Urinary bladder (tissue), 4 donors: ENCODE results near the gene RPUSD3. TPM values are rescaled to one million over a fixed set of nuclear protein-coding genes. Genes with fewer than 3 reads are reported as not detected.

ENCODE experiments used
- DNase-seq: peaks from one replicate; pipeline ENCODE4 v3.0.0-alpha.2; 2015; ENCODE audit errors: extremely low spot score
- H3K27ac ChIP-seq: one replicate; pipeline ENCODE4 v1.5.1; 2013; ENCODE audit warnings: low read depth, mild to moderate bottlenecking, moderate library complexity
- H3K36me3 ChIP-seq: one replicate; pipeline ENCODE4 v1.6.1; 2013; ENCODE audit warnings: mild to moderate bottlenecking, moderate library complexity; ENCODE audit not compliant: insufficient read depth
- H3K4me1 ChIP-seq: one replicate; pipeline ENCODE4 v1.6.1; 2013; ENCODE audit warnings: mild to moderate bottlenecking, moderate library complexity; ENCODE audit not compliant: insufficient read depth
- H3K4me3 ChIP-seq: one replicate; pipeline ENCODE4 v1.5.1; 2013; ENCODE audit warnings: low read depth, low read length
- WGBS: extraction: QIAGEN DNeasy Blood & Tissue Kit; methylation state at CpG from one replicate; pipeline ENCODE4 v1.1.7; 2013; 5-methylcytosine and 5-hydroxymethylcytosine counted together
- polyA plus RNA-seq: library from polyadenylated mRNA; stranded (reverse); fragments of 200-250 nt; gene quantifications from one replicate; pipeline ENCODE4 v1.2.3, GENCODE V29; 2013
- total RNA-seq: library from RNA; depleted of rRNA; stranded (reverse); fragments of >200 nt; gene quantifications from one replicate; pipeline ENCODE4 v1.2.3, GENCODE V29; 2014
- donor health status: healthy with polysubstance abuse.
- donor health status: healthy.

RPUSD3 gene
- total and polyA plus RNA-seq, 2 donors: 14.4 to 39.6 TPM

- H3K36me3 ChIP-seq: no peaks in the 10 kb centered on the region
- no peak for DNase-seq
Observed at GRCh38 chr3:9834520-9835380, 9.1 kb downstream of the RPUSD3 start.

DNA sequence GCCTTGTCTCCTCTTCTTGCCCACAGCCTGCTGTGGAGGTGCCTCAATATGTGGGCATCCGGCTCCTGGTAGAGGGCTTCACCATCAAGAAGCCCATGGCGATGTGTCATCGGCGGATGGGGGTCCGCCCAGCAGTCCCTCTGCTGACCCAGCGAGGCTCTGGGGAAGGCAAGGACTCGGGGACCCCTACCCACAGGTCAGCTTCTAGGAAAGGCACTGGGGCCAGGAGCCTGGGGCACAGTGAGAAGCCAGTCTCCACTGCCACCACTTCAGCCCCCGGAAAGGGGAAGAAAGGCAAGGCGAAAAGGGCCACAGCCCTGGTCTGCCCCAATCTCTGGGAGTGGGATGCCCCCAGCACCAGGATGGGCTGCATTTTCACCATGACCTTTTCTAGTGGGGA is 10.7 kb downstream of the RPUSD3 start:
- H3K4me3 ChIP-seq: no peak overlapping the region
- whole genome bisulfite sequencing: 95% methylated on average over 9 of the region's 9 CpGs
- DNase-seq: no peak
- no peak overlapping the region for H3K27ac ChIP-seq
- H3K36me3 ChIP-seq: no peaks in the 10 kb centered on the region
- H3K4me1 ChIP-seq: no peaks in the 10 kb centered on the region

More at GRCh38 chr3:9834520-9835380, 9.1 kb downstream of the RPUSD3 start:
- Histone ChIP-seq H3K27ac (no peak overlapping the region), H3K4me3 (no peak overlapping the region), H3K4me1 (no peaks in the 10 kb centered on the region)
- WGBS: 81% methylated on average over 18 of the region's 18 CpGs

GRCh38 chr3:9831253-9831652 is 12.6 kb downstream of the RPUSD3 start:
- Histone ChIP-seq H3K27ac (no peak overlapping the region), H3K4me3 (no peak overlapping the region), H3K4me1 (no peaks in the 10 kb centered on the region), H3K36me3 (no peaks in the 10 kb centered on the region)
- 92% methylated on average over 3 of the region's 3 CpGs for WGBS
- DNase-seq: no peak

GRCh38 chr3:9828801-9829755 is 14.7 kb downstream of the RPUSD3 start:
- no peak overlapping the region for H3K27ac ChIP-seq
- no peak for DNase-seq
- H3K4me3 ChIP-seq: no peak overlapping the region
- no peaks in the 10 kb centered on the region for H3K36me3 ChIP-seq
- WGBS: 95% methylated on average over 17 of the region's 17 CpGs
- no peaks in the 10 kb centered on the region for H3K4me1 ChIP-seq

DNA sequence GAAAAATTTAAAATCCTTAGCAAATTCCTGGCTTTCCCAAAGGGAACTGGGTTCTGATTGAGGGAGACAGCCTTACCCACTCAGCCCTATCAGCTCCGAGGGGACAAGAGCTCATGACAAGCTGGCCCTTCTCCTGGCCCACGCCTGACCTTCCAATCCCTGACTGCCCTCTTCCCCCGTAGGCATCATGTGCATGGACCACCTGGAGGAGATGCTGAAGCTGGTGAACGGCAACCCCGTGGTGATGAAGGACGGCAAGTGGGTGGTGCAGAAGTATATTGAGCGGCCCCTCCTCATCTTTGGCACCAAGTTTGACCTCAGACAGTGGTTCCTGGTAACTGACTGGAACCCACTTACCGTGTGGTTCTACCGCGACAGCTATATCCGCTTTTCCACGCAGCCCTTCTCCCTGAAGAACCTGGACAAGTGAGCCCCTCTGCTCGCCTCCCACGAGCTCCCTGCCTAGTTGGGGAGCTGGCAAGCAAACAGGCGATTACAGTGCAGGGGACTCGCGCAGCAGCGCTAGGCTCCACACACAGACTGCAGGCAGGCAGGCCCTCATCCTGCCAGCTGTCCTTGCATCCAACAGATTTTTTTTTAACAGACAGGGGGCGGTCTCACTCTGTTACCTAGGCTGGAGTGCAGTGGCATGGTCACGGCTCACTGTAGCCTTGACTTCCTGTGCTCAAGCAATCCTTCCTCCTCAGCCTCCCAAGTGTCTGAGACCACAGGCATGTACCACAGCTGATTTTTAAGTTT is 16.8 kb downstream of the RPUSD3 start:
- H3K4me3 ChIP-seq: no peak overlapping the region
- no peak overlapping the region for H3K27ac ChIP-seq
- DNase-seq: no peak
- H3K36me3 ChIP-seq: no peaks in the 10 kb centered on the region
- 76% methylated on average over 20 of the region's 20 CpGs for WGBS
- H3K4me1 ChIP-seq: no peaks in the 10 kb centered on the region

- H3K27ac ChIP-seq: no peak overlapping the region
- 71% methylated on average over 14 of the region's 14 CpGs for WGBS
- no peak for DNase-seq
- no peaks in the 10 kb centered on the region for H3K4me1 ChIP-seq
- no peaks in the 10 kb centered on the region for H3K36me3 ChIP-seq
- H3K4me3 ChIP-seq: no peak overlapping the region
Observed at GRCh38 chr3:9825451-9826040, 18.3 kb downstream of the RPUSD3 start.

GRCh38 chr3:9820946-9821345 is 22.9 kb downstream of the RPUSD3 start:
- Histone ChIP-seq H3K4me3 (no peak overlapping the region), H3K27ac (no peak overlapping the region), H3K4me1 (no peaks in the 10 kb centered on the region), H3K36me3 (no peaks in the 10 kb centered on the region)
- WGBS: 70% methylated on average over 2 of the region's 2 CpGs
- no peak for DNase-seq

GRCh38 chr3:9820543-9820942 is 23.3 kb downstream of the RPUSD3 start:
- WGBS: 86% methylated on average over 12 of the region's 12 CpGs
- H3K4me3 ChIP-seq: no peak overlapping the region
- no peaks in the 10 kb centered on the region for H3K4me1 ChIP-seq
- H3K27ac ChIP-seq: no peak overlapping the region
- H3K36me3 ChIP-seq: no peaks in the 10 kb centered on the region
- no peak for DNase-seq

- no peaks in the 10 kb centered on the region for H3K36me3 ChIP-seq
- DNase-seq: no peak
- H3K4me1 ChIP-seq: no peaks in the 10 kb centered on the region
- H3K27ac ChIP-seq: no peak overlapping the region
- 83% methylated on average over 7 of the region's 7 CpGs for WGBS
- H3K4me3 ChIP-seq: no peak overlapping the region
Observed at GRCh38 chr3:9818666-9819335, 25.0 kb downstream of the RPUSD3 start.

- Histone ChIP-seq H3K4me1 (no peaks in the 10 kb centered on the region), H3K36me3 (no peaks in the 10 kb centered on the region), H3K27ac (no peak overlapping the region), H3K4me3 (no peak overlapping the region)
- whole genome bisulfite sequencing: 92% methylated on average over 6 of the region's 6 CpGs
- no peak for DNase-seq
Observed at GRCh38 chr3:9817436-9817835, 26.4 kb downstream of the RPUSD3 start.

GRCh38 chr3:9815986-9816385 is 27.8 kb downstream of the RPUSD3 start:
- Histone ChIP-seq H3K36me3 (no peaks in the 10 kb centered on the region), H3K27ac (no peak overlapping the region), H3K4me1 (no peaks in the 10 kb centered on the region), H3K4me3 (no peak overlapping the region)
- no peak for DNase-seq
- 91% methylated on average over 9 of the region's 9 CpGs for WGBS

DNA sequence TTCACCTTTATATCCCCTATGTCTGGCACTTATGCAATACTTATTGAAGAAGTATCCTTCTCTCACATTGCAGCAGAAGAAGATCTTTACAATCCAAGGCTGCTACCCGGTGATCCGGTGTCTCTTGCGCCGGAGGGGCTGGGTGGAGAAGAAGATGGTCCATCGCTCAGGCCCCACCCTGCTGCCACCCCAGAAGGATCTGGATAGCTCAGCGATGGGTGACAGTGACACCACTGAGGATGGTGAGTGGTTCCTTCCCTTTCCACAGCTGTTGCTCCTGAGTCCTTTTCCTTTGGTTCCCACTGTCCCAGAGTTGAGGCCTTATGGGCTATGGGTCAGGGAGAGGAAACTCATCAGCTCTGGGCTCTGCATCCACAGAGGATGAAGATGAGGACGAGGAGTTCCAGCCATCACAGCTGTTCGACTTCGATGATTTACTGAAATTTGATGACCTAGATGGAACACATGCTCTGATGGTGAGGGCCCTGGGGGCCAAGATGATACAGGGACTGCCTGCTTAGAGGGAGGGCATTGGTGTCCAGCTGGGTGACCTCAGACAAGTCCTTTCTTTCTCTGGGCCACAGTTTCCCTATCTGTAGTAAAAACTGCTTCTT is 30.8 kb downstream of the RPUSD3 start:
- Histone ChIP-seq H3K27ac (no peak overlapping the region), H3K4me3 (no peak overlapping the region), H3K4me1 (no peaks in the 10 kb centered on the region), H3K36me3 (no peaks in the 10 kb centered on the region)
- WGBS: 95% methylated on average over 9 of the region's 9 CpGs
- DNase-seq: no peak
